ENCODE measurements around the gene EPS8L1.

Gene EPS8L1

DNA sequence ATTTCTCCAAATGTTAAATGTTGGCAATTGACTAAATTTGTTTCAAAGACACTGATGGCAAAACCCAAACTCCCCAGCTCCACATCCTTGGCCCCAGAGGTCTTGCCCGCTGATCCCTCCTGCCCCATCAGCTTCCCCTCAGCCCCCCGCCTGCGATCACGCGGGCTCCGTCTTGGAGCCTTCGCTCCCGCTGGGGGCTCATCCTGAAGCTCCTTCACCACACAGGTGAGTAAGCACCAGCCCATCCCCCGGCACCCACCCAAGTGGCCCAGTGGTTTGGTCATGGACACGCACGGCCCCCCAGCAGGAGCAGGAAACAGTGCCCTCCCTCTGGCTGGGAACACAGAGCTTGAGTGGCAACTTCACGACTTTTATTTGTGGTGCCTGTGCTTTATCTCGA lies 14.9 kb downstream of the EPS8L1 start:
- Histone ChIP-seq H3K9me3 (ENCODE audit: low read length) (no peaks in the 10 kb centered on the region), H3K27ac (ENCODE audit: low read depth, low read length) (no peak overlapping the region), H3K36me3 (ENCODE audit: insufficient read depth, low read length) (peaks cover 48% of the 10 kb centered on the region), H3K27me3 (ENCODE audit: control insufficient read depth in 1 of 2, insufficient read depth in 2 of 2, low read length in 2 of 2) (peaks cover 8 to 19% of the 10 kb centered on the region in 2 donors), H3K9ac (ENCODE audit: low read length) (no peak overlapping the region), H3K4me3 (ENCODE audit: low read depth in 1 of 2, low read length in 2 of 2) (no peak overlapping the region), H3K4me1 (ENCODE audit: insufficient read depth, low read length) (peaks cover 28% of the 10 kb centered on the region)

DNA sequence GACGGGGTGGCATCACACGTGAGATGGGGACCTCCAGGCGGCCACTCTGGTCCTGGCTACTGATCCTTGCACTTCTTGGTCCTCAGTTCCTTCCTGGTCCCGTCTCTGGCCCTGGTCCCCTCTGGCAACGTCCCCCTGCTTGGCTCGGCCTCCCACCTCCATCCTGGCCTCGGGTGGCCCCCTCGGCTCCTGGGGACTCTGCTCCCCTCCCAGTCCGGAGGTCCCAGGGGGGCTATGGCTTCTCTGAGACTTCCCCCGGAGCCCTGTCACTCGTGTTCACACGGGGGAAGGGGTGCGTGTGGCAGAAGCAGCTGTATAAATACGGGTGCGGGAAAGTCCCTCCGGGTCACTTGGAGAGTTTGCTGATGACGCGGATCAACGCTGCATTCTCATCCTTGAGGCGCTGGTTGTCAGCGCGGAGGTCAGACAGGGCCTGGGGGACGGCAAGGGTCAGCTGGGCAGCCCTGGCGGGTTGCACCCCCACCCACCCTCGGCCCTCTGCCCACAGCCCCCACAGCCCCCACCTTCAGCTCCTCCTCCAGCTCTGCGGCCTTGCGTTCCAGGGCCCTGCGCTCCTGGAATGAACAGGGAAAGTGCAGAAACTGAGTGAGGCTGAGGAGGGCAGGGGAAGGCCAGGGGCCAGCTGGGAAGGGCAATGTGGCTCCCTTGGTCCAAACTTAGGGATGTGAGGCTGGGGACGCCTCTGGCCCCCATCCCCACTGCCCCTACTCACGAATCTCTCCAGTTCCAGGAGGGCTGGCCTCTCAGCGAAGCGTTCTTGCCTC lies 15.6 kb downstream of the EPS8L1 start:
- Histone ChIP-seq H3K4me3 (ENCODE audit: low read depth in 1 of 2, low read length in 2 of 2) (no peak overlapping the region), H3K9me3 (ENCODE audit: low read length) (no peaks in the 10 kb centered on the region), H3K4me1 (ENCODE audit: insufficient read depth, low read length) (peaks cover 23% of the 10 kb centered on the region), H3K36me3 (ENCODE audit: insufficient read depth, low read length) (peaks cover 53% of the 10 kb centered on the region), H3K9ac (ENCODE audit: low read length) (no peak overlapping the region), H3K27ac (ENCODE audit: low read depth, low read length) (no peak overlapping the region), H3K27me3 (ENCODE audit: control insufficient read depth in 1 of 2, insufficient read depth in 2 of 2, low read length in 2 of 2) (peaks cover under 1 to 11% of the 10 kb centered on the region in 2 donors)

GRCh38 chr19:55091955-55092354 lies 16.3 kb downstream of the EPS8L1 start:
- H3K36me3 ChIP-seq (ENCODE audit: insufficient read depth, low read length), result peaks cover 53% of the 10 kb centered on the region
- no peak overlapping the region for H3K27ac ChIP-seq (ENCODE audit: low read depth, low read length)
- H3K27me3 ChIP-seq (ENCODE audit: control insufficient read depth in 1 of 2, insufficient read depth in 2 of 2, low read length in 2 of 2), result peaks cover 0 to 5% of the 10 kb centered on the region in 2 donors
- peaks cover 19% of the 10 kb centered on the region for H3K4me1 ChIP-seq (ENCODE audit: insufficient read depth, low read length)
- no peak overlapping the region for H3K4me3 ChIP-seq (ENCODE audit: low read depth in 1 of 2, low read length in 2 of 2)
- H3K9me3 ChIP-seq (ENCODE audit: low read length), result no peaks in the 10 kb centered on the region
- no peak overlapping the region for H3K9ac ChIP-seq (ENCODE audit: low read length)

DNA sequence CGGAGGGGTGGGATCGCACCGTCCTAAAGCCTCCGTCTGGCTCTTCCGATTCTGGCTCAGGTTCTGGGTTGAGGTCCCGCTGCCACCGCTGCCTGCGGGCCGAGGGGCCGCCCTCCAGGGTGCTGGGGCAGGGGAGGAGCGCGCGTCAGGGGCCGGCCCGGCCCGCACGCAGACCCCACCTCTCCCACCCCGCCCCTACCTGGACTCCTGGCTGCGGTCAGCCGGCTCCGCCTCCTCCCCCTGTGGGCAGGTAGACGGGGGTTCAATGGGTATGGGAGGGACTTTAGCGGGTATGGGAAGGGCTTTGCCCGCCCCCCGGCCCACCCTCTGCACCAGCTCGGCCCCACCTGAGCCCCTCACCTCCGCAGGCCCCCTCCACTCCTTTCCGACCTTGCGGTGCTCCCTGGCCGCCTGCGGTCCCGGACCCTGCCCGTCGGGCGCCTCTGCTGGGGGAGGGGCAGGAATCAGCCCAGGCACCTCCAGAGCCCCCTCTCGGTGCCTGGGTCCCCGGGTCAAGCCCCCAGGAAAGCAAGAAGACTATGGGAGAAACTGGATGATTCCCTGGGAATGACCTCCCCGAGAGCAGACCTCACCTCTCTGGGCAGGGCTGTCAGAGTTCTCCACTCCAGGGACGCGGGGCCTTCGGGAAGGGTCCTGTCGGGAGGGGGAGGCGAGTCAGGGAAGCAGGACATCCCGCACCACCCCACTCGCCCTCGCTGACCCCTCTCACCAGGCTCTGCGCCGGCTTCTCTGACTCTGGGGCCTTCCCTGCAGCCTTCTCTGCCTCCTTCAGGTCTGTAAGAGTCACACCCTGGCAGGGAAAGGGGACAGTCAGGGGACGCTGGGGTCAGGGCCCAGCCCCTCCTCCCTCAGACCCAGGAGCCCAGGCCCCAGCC lies 17.0 kb downstream of the EPS8L1 start:
- no peak overlapping the region for H3K9ac ChIP-seq (ENCODE audit: low read length)
- H3K4me3 ChIP-seq (ENCODE audit: low read depth in 1 of 2, low read length in 2 of 2), result no peak overlapping the region
- no peaks in the 10 kb centered on the region for H3K9me3 ChIP-seq (ENCODE audit: low read length)
- H3K36me3 ChIP-seq (ENCODE audit: insufficient read depth, low read length), result peaks cover 53% of the 10 kb centered on the region
- H3K27me3 ChIP-seq (ENCODE audit: control insufficient read depth in 1 of 2, insufficient read depth in 2 of 2, low read length in 2 of 2), result no peaks in the 10 kb centered on the region
- H3K27ac ChIP-seq (ENCODE audit: low read depth, low read length), result no peak overlapping the region
- H3K4me1 ChIP-seq (ENCODE audit: insufficient read depth, low read length), result peaks cover 12% of the 10 kb centered on the region

- Histone ChIP-seq H3K9ac (ENCODE audit: low read length) (no peak overlapping the region), H3K4me3 (ENCODE audit: low read depth in 1 of 2, low read length in 2 of 2) (no peak overlapping the region), H3K27me3 (ENCODE audit: control insufficient read depth in 1 of 2, insufficient read depth in 2 of 2, low read length in 2 of 2) (no peaks in the 10 kb centered on the region), H3K27ac (ENCODE audit: low read depth, low read length) (no peak overlapping the region), H3K36me3 (ENCODE audit: insufficient read depth, low read length) (peaks cover 71% of the 10 kb centered on the region), H3K4me1 (ENCODE audit: insufficient read depth, low read length) (no peaks in the 10 kb centered on the region), H3K9me3 (ENCODE audit: low read length) (no peaks in the 10 kb centered on the region)
Observed at GRCh38 chr19:55094456-55095259, 19.0 kb downstream of the EPS8L1 start.

DNA sequence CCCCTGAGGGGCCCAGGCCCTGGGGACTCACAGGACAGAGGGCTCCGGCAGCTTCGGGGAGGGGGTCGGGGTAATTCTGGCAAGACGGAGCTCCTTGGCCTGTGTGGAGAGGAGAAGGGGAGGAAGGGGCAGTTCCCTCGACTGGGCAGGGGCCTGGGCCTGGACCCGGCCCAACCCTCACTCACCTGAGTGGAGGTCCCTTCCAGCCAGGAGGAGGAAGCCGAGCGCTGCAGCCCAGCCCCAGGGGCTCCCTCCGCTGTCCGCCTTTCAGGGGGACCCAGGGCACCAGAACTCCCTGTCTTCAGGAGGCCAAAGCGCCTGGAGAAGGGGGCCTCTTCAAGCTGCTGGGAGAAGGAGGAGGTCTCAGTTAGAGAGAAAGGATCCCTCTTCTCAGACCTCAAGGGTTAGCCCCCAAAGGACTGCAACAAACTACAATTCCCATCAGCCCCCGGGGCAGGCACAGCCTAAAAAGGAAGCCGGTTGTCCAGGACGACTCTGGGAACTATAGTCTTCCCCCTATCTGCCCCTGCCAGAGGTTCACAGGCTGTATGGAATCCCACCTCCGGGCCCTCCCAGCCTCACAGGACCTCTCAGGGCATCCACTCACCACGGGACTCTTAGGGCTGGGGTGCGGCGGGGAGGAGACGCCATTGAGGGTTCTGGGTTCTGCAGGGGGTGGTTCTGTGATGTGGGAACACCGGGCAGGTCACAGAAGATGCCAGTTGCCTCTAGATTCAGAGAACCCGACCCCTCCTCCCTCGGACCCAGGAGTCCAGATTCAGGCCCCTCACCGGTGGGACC lies 19.8 kb downstream of the EPS8L1 start:
- H3K4me1 ChIP-seq (ENCODE audit: insufficient read depth, low read length), result no peaks in the 10 kb centered on the region
- no peaks in the 10 kb centered on the region for H3K27me3 ChIP-seq (ENCODE audit: control insufficient read depth in 1 of 2, insufficient read depth in 2 of 2, low read length in 2 of 2)
- peaks cover 73% of the 10 kb centered on the region for H3K36me3 ChIP-seq (ENCODE audit: insufficient read depth, low read length)
- no peak overlapping the region for H3K9ac ChIP-seq (ENCODE audit: low read length)
- no peak overlapping the region for H3K4me3 ChIP-seq (ENCODE audit: low read depth in 1 of 2, low read length in 2 of 2)
- H3K9me3 ChIP-seq (ENCODE audit: low read length), result no peaks in the 10 kb centered on the region
- H3K27ac ChIP-seq (ENCODE audit: low read depth, low read length), result no peak overlapping the region

DNA sequence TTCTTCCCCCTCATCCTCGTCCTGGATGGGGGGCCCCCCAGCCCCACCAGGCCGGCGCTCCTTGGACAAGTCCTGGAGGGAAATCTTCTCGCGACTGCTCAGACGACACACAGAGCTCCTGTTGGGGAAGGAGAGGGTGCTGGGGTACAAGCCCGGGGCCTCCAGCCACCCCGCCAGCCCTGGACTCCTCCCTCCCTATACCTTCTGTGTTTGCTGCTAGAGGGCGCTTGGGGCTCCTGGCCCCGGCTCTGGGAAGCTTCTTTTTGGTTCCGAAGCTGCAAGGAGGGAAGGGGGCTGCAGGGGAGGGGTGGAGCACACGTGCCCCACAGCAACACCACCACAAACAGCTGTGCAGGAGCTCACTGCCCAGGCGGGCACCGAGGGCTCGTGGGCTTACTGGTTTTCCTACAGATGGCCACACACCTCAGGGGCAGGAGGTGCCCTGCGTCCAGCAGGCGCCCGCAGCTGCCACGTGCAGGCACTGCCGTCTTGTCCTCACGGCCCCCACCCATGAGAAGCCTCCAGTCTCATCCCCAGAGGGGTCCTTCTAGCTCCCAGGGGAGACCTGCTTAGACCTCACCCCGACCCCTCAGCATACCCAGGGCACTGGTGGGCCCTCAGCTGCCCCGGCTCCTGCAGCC lies 20.5 kb downstream of the EPS8L1 start:
- no peaks in the 10 kb centered on the region for H3K4me1 ChIP-seq (ENCODE audit: insufficient read depth, low read length)
- H3K27ac ChIP-seq (ENCODE audit: low read depth, low read length), result no peak overlapping the region
- peaks cover 70% of the 10 kb centered on the region for H3K36me3 ChIP-seq (ENCODE audit: insufficient read depth, low read length)
- H3K27me3 ChIP-seq (ENCODE audit: control insufficient read depth in 1 of 2, insufficient read depth in 2 of 2, low read length in 2 of 2), result no peaks in the 10 kb centered on the region
- no peak overlapping the region for H3K9ac ChIP-seq (ENCODE audit: low read length)
- H3K4me3 ChIP-seq (ENCODE audit: low read depth in 1 of 2, low read length in 2 of 2), result no peak overlapping the region
- H3K9me3 ChIP-seq (ENCODE audit: low read length), result no peaks in the 10 kb centered on the region

DNA sequence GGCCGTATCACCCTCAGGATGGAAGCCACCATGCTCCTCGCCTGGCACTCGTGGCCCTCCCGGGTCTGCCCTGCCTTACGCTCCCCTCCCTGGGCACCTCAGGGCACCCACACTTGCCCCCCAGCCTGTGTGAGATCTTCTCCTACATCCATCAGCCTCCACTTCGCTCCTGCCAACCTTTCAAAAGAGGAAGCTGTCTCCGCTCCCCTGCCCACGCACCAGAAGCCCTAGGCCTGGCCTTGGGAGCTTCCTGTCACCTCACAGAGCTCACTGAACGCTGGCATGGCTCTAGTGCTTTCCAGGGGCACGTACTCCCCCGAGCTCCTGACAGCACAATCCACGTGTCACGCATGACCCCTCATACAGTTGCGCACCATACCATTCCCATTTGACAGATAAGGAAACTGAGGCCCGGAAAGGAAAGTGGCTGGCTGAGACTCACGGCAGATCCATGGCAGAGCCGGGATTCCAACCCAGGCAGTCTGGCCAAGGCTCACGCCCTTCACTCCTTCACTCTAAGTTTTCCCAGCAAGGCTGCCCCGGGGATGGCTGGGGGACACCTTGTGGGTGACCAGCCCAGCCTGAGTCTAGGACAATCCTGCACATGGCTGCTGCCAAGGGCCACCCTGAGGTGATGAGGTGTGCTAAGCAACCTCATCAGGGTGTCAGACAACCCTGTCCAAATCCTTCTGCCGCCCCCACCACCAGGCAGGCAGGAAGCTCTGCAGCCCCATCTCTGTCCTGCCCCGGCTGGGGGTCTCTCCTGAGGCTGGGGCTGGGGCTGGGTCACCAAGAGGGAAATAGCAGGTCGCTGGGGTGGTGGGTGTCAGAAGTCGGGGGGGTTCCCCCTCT lies 22.4 kb downstream of the EPS8L1 start:
- Histone ChIP-seq H3K36me3 (ENCODE audit: insufficient read depth, low read length) (peaks cover 71% of the 10 kb centered on the region), H3K27me3 (ENCODE audit: control insufficient read depth in 1 of 2, insufficient read depth in 2 of 2, low read length in 2 of 2) (no peaks in the 10 kb centered on the region), H3K9ac (ENCODE audit: low read length) (no peak overlapping the region), H3K27ac (ENCODE audit: low read depth, low read length) (no peak overlapping the region), H3K9me3 (ENCODE audit: low read length) (no peaks in the 10 kb centered on the region), H3K4me3 (ENCODE audit: low read depth in 1 of 2, low read length in 2 of 2) (no peak overlapping the region), H3K4me1 (ENCODE audit: insufficient read depth, low read length) (no peaks in the 10 kb centered on the region)

DNA sequence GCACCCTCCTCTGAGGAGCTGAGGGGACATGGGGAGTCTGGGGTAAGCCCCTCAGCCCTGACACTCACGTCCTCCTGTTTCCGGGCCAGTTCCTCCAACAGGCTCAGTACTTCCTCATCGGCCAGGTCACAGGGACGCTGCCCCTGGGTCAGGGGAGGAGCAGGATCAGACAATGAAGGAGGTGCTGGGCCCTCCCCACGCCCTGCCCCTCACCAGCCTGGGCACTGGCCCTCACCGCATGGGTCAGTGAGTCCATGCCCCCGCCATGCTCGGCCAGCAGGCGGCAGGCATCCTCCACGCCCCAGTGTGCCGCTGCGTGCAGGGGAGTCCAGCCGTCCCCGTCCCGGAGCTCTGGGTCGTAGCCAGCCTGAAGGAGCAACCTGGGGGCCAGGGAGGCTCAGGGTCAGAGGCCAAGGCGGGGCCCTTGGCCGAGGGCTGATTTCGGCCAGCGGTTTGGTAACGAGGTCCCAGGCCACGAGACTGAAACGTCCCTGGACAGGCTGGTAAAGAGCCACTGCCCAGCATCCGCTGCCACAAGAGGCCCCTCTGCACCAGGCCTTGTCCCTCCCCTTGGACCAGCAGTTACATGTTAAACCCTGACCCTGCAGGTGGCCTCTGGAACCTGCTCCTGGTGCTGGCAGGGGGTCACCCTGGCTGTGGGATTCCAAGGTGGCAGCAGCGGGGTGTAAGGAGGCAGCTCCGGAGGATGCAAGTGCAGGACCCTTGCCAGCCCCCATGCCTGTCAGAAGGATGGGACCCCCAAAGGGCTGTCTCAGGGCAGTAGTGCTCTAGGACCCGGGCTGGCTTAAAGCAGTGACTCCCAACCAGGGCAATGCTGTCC lies 23.3 kb downstream of the EPS8L1 start:
- Histone ChIP-seq H3K4me3 (ENCODE audit: low read depth in 1 of 2, low read length in 2 of 2) (no peak overlapping the region), H3K9ac (ENCODE audit: low read length) (no peak overlapping the region), H3K27me3 (ENCODE audit: control insufficient read depth in 1 of 2, insufficient read depth in 2 of 2, low read length in 2 of 2) (no peaks in the 10 kb centered on the region), H3K9me3 (ENCODE audit: low read length) (no peaks in the 10 kb centered on the region), H3K27ac (ENCODE audit: low read depth, low read length) (no peak overlapping the region), H3K36me3 (ENCODE audit: insufficient read depth, low read length) (peaks cover 78% of the 10 kb centered on the region), H3K4me1 (ENCODE audit: insufficient read depth, low read length) (no peaks in the 10 kb centered on the region)

Measured in muscle layer of colon (tissue), 2 donors.